ENCODE results near the gene ROBO1.

GRCh38 chr3:78741066-78741645 lies 1026.6 kb downstream of the ROBO1 start:
- peak; percentile 65 for TF ChIP-seq CTCF (conservative IDR thresholded peaks at IDR 0.05; ENCODE audit: low read depth, low read length)
- no peak for TF ChIP-seq EZH2 (IDR thresholded peaks at IDR 0.05; ENCODE audit: borderline replicate concordance, low read depth, low read length, poor library complexity, severe bottlenecking)

All from A673 (cell line).